IPS-18a (cell line): ENCODE data around the gene DYRK4.

Source experiments
- H3K27ac ChIP-seq: one replicate; pipeline ENCODE4 v1.5.1; 2013; ENCODE audit warnings: low read length
- H3K27me3 ChIP-seq: one replicate; pipeline ENCODE4 v1.6.1; 2013; ENCODE audit warnings: mild to moderate bottlenecking, low read length; ENCODE audit not compliant: control insufficient read depth, insufficient read depth
- H3K36me3 ChIP-seq: one replicate; pipeline ENCODE4 v1.6.1; 2013; ENCODE audit warnings: low read depth, low read length; ENCODE audit not compliant: control insufficient read depth
- H3K4me1 ChIP-seq: one replicate; pipeline ENCODE4 v1.6.1; 2013; ENCODE audit warnings: low read depth, low read length; ENCODE audit not compliant: control insufficient read depth
- H3K4me3 ChIP-seq: one replicate; pipeline ENCODE4 v1.5.1; 2013; ENCODE audit warnings: low read length
- H3K9ac ChIP-seq: one replicate; pipeline ENCODE4 v1.6.1; 2013; ENCODE audit warnings: mild to moderate bottlenecking, low read length, moderate library complexity
- H3K9me3 ChIP-seq: one replicate; pipeline ENCODE4 v1.6.1; 2013; ENCODE audit warnings: low read depth, low read length; ENCODE audit not compliant: control insufficient read depth

DYRK4 gene

GRCh38 chr12:4567073-4567881 is 5.3 kb downstream of the DYRK4 start:
- Histone ChIP-seq H3K27me3 (peaks cover 17% of the 10 kb centered on the region), H3K4me1 (no peaks in the 10 kb centered on the region), H3K9me3 (no peaks in the 10 kb centered on the region), H3K27ac (no peak overlapping the region), H3K9ac (no peak overlapping the region), H3K4me3 (no peak overlapping the region), H3K36me3 (no peaks in the 10 kb centered on the region)

DNA sequence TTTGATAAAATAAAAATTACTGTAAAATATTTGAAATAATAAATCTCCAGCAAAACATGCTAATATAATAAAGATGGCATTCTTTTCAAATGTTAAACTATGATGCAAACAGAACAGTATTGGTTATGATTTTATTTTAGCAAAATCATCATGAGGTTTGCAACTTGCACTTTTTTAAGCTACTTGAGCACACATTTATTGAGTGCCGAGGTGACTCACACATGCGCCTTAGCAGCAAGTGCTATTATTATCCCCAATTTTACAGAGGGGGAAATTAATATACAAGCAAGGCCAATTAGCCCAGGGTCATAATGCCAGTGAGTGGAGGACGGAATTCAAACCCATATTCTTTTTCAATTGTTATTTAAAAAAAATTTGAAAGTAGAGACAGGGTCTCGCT is 7.3 kb downstream of the DYRK4 start:
- H3K27ac ChIP-seq = no peak overlapping the region
- H3K4me3 ChIP-seq = no peak overlapping the region
- H3K4me1 ChIP-seq = no peaks in the 10 kb centered on the region
- H3K36me3 ChIP-seq = no peaks in the 10 kb centered on the region
- no peaks in the 10 kb centered on the region for H3K27me3 ChIP-seq
- no peak overlapping the region for H3K9ac ChIP-seq
- no peaks in the 10 kb centered on the region for H3K9me3 ChIP-seq

DNA sequence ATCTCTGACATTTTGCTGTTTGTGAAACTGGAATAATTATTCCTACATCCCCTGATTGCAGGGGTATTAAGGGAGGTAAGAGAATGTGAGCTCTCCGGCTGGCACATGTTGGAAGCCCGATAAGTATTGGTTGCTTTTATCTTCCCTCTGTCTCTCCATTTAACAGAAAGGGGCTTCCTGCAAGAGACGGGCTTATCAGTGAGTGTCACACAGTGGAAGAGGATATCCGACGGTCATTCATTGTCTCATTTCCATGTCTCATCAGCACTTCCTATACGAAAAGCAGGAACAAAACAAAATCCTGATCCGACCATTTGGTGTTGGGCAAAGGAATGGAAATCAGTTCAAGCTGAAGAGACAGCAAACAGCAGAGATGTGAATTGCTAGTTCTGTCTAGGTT is 10.7 kb downstream of the DYRK4 start:
- H3K27ac ChIP-seq = no peak overlapping the region
- no peak overlapping the region for H3K4me3 ChIP-seq
- no peak overlapping the region for H3K9ac ChIP-seq
- H3K27me3 ChIP-seq = no peaks in the 10 kb centered on the region
- no peaks in the 10 kb centered on the region for H3K36me3 ChIP-seq
- no peaks in the 10 kb centered on the region for H3K4me1 ChIP-seq
- no peaks in the 10 kb centered on the region for H3K9me3 ChIP-seq

- Histone ChIP-seq H3K27ac (no peak overlapping the region), H3K4me3 (no peak overlapping the region), H3K36me3 (no peaks in the 10 kb centered on the region), H3K4me1 (peaks cover 8% of the 10 kb centered on the region), H3K9me3 (no peaks in the 10 kb centered on the region), H3K9ac (no peak overlapping the region), H3K27me3 (no peaks in the 10 kb centered on the region)
These were observed 17.5 kb downstream of the DYRK4 start for GRCh38 chr12:4579305-4580102.

- no peaks in the 10 kb centered on the region for H3K9me3 ChIP-seq
- no peaks in the 10 kb centered on the region for H3K36me3 ChIP-seq
- H3K4me1 ChIP-seq = peaks cover 8% of the 10 kb centered on the region
- no peak overlapping the region for H3K4me3 ChIP-seq
- no peaks in the 10 kb centered on the region for H3K27me3 ChIP-seq
- H3K27ac ChIP-seq = no peak overlapping the region
- no peak overlapping the region for H3K9ac ChIP-seq
These were observed 18.3 kb downstream of the DYRK4 start for GRCh38 chr12:4580281-4580688.

GRCh38 chr12:4584281-4584680 is 22.3 kb downstream of the DYRK4 start:
- Histone ChIP-seq H3K4me1 (peaks cover 12% of the 10 kb centered on the region), H3K9me3 (no peaks in the 10 kb centered on the region), H3K27ac (no peak overlapping the region), H3K36me3 (no peaks in the 10 kb centered on the region), H3K27me3 (no peaks in the 10 kb centered on the region), H3K9ac (no peak overlapping the region), H3K4me3 (no peak overlapping the region)

- no peak overlapping the region for H3K9ac ChIP-seq
- no peaks in the 10 kb centered on the region for H3K36me3 ChIP-seq
- peaks cover 12% of the 10 kb centered on the region for H3K4me1 ChIP-seq
- H3K27me3 ChIP-seq = no peaks in the 10 kb centered on the region
- H3K27ac ChIP-seq = no peak overlapping the region
- no peak overlapping the region for H3K4me3 ChIP-seq
- H3K9me3 ChIP-seq = no peaks in the 10 kb centered on the region
These were observed 22.9 kb downstream of the DYRK4 start for GRCh38 chr12:4584896-4585295.

DNA sequence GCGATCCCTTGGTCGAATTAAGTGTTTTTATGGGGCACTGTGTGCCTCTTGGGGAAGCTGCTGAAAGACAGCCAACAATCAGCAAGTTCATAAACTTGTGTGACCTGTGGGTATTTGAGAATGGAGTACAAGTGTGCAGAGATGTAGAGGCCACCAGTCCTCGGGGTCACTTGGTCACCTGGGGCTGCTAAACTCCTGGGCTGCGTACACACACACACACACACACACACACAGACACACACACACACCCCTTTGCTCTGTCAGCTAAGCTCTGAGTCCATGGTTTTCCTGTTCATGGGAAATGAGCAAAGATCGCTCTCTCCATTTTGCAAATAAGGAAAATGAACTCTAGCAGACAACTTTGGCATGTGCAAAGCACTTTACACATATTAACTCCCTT is 24.5 kb downstream of the DYRK4 start:
- H3K36me3 ChIP-seq = no peaks in the 10 kb centered on the region
- H3K9ac ChIP-seq = no peak overlapping the region
- H3K4me1 ChIP-seq = peaks cover 8% of the 10 kb centered on the region
- H3K27me3 ChIP-seq = no peaks in the 10 kb centered on the region
- no peak overlapping the region for H3K4me3 ChIP-seq
- no peak overlapping the region for H3K27ac ChIP-seq
- no peaks in the 10 kb centered on the region for H3K9me3 ChIP-seq

GRCh38 chr12:4587108-4587507 is 25.1 kb downstream of the DYRK4 start:
- no peaks in the 10 kb centered on the region for H3K9me3 ChIP-seq
- no peaks in the 10 kb centered on the region for H3K36me3 ChIP-seq
- no peak overlapping the region for H3K27ac ChIP-seq
- H3K4me1 ChIP-seq = peaks cover 8% of the 10 kb centered on the region
- H3K9ac ChIP-seq = no peak overlapping the region
- no peaks in the 10 kb centered on the region for H3K27me3 ChIP-seq
- no peak overlapping the region for H3K4me3 ChIP-seq

DNA sequence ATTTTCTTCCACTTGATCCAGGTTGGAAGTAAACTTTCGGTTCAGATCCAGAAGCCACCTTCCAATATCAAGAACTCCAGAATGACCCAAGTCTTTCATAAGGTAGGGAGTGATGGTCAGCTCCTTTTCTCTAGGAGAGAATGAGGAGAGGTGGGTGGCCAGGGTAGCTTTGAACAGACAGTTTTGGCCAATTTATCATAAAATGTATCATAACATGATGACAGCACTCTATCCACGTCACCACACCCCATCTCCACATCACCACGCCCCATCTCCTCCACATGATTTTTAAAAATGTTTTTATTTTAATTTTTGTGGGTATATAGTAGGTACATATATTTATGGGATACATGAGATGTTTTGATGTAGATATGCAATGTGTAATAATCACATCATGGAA is 26.9 kb downstream of the DYRK4 start:
- Histone ChIP-seq H3K27me3 (no peaks in the 10 kb centered on the region), H3K9me3 (no peaks in the 10 kb centered on the region), H3K4me1 (peaks cover 8% of the 10 kb centered on the region), H3K4me3 (no peak overlapping the region), H3K9ac (no peak overlapping the region), H3K36me3 (no peaks in the 10 kb centered on the region), H3K27ac (no peak overlapping the region)

- Histone ChIP-seq H3K27ac (no peak overlapping the region), H3K4me1 (peaks cover 5% of the 10 kb centered on the region), H3K9ac (no peak overlapping the region), H3K36me3 (no peaks in the 10 kb centered on the region), H3K27me3 (no peaks in the 10 kb centered on the region), H3K4me3 (no peak overlapping the region), H3K9me3 (no peaks in the 10 kb centered on the region)
These were observed 27.9 kb downstream of the DYRK4 start for GRCh38 chr12:4589941-4590340.
